HL-60 (cell line): ENCODE results near the gene KHNYN.

Source experiments
- CTCF ChIP-seq: IDR thresholded peaks from one replicate; pipeline ENCODE4 v1.5.1; 2011; ENCODE audit warnings: low read length, control low read depth, inconsistent platforms; ENCODE audit not compliant: insufficient read depth
- POLR2AphosphoS5 ChIP-seq: IDR thresholded peaks from 2 replicates; pipeline ENCODE4 v1.6.1; 2012; ENCODE audit warnings: low read depth
- TF ChIP-seq, protein P1 (sequence below): IDR thresholded peaks from 2 replicates; pipeline ENCODE4 v1.6.1; 2012; ENCODE audit warnings: low read depth; ENCODE audit not compliant: insufficient replicate concordance

DNA sequence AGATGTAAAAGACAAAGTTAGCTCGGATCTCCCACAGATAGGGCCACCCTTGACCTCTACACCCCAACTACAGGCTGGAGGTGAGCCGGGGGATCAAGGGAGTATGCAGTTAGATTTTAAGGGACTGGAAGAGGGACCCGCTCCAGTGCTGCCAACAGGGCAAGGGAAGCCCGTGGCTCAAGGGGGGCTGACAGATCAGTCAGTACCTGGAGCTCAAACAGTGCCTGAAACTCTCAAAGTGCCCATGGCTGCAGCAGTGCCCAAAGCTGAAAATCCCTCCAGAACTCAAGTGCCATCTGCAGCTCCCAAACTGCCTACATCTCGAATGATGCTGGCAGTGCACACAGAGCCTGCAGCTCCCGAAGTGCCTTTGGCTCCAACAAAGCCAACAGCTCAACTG, 20.6 kb upstream of the KHNYN start:
- no peak for TF ChIP-seq CTCF
- TF ChIP-seq, protein P1, sequence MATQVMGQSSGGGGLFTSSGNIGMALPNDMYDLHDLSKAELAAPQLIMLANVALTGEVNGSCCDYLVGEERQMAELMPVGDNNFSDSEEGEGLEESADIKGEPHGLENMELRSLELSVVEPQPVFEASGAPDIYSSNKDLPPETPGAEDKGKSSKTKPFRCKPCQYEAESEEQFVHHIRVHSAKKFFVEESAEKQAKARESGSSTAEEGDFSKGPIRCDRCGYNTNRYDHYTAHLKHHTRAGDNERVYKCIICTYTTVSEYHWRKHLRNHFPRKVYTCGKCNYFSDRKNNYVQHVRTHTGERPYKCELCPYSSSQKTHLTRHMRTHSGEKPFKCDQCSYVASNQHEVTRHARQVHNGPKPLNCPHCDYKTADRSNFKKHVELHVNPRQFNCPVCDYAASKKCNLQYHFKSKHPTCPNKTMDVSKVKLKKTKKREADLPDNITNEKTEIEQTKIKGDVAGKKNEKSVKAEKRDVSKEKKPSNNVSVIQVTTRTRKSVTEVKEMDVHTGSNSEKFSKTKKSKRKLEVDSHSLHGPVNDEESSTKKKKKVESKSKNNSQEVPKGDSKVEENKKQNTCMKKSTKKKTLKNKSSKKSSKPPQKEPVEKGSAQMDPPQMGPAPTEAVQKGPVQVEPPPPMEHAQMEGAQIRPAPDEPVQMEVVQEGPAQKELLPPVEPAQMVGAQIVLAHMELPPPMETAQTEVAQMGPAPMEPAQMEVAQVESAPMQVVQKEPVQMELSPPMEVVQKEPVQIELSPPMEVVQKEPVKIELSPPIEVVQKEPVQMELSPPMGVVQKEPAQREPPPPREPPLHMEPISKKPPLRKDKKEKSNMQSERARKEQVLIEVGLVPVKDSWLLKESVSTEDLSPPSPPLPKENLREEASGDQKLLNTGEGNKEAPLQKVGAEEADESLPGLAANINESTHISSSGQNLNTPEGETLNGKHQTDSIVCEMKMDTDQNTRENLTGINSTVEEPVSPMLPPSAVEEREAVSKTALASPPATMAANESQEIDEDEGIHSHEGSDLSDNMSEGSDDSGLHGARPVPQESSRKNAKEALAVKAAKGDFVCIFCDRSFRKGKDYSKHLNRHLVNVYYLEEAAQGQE, result no peak
- no peak for TF ChIP-seq POLR2AphosphoS5
